ENCODE data around the gene DAGLB. TPM values are rescaled to one million over a fixed set of nuclear protein-coding genes. Genes with fewer than 3 reads are reported as not detected.
"Not testable (repeated sequence)": the region's sequence is repeated elsewhere in the genome, so short reads cannot be mapped to it uniquely, and the experiment has no call there.

Gene DAGLB
- total RNA-seq, 1 donor from 2014 or later: 28.8 TPM

- DNase-seq (ENCODE audit: low spot score): not testable (repeated sequence)
These were observed 49.8 kb downstream of the DAGLB start for GRCh38 chr7:6397759-6398495.

- peak; percentile 29 for DNase-seq (ENCODE audit: low spot score)
These were observed 51.7 kb downstream of the DAGLB start for GRCh38 chr7:6395898-6396595.

- no peak for DNase-seq (ENCODE audit: low spot score)
These were observed 53.6 kb downstream of the DAGLB start for GRCh38 chr7:6394114-6394513.

GRCh38 chr7:6393667-6394056, 54.1 kb downstream of the DAGLB start:
- DNase-seq (ENCODE audit: low spot score): no peak

- peak; percentile 92 for DNase-seq (ENCODE audit: low spot score)
These were observed 54.8 kb downstream of the DAGLB start for GRCh38 chr7:6392712-6393666.

GRCh38 chr7:6389728-6390127, 58.0 kb downstream of the DAGLB start:
- DNase-seq (ENCODE audit: low spot score): no peak

GRCh38 chr7:6387734-6388294, 59.9 kb downstream of the DAGLB start:
- DNase-seq (ENCODE audit: low spot score): peak; percentile 23

- DNase-seq (ENCODE audit: low spot score): no peak
These were observed 61.0 kb downstream of the DAGLB start for GRCh38 chr7:6386779-6387178.

GRCh38 chr7:6385909-6386560, 61.7 kb downstream of the DAGLB start:
- DNase-seq (ENCODE audit: low spot score): no peak

- no peak for DNase-seq (ENCODE audit: low spot score)
These were observed 62.5 kb downstream of the DAGLB start for GRCh38 chr7:6385110-6385781.

GRCh38 chr7:6384327-6384726, 63.4 kb downstream of the DAGLB start:
- DNase-seq (ENCODE audit: low spot score): no peak

GRCh38 chr7:6382817-6383216, 64.9 kb downstream of the DAGLB start:
- no peak for DNase-seq (ENCODE audit: low spot score)

- DNase-seq (ENCODE audit: low spot score): not testable (repeated sequence)
These were observed 65.9 kb downstream of the DAGLB start for GRCh38 chr7:6381846-6382245.

- no peak for DNase-seq (ENCODE audit: low spot score)
These were observed 67.3 kb downstream of the DAGLB start for GRCh38 chr7:6380310-6381095.

- DNase-seq (ENCODE audit: low spot score): no peak
These were observed 67.9 kb downstream of the DAGLB start for GRCh38 chr7:6379886-6380285.

- DNase-seq (ENCODE audit: low spot score): not testable (repeated sequence)
These were observed 69.2 kb downstream of the DAGLB start for GRCh38 chr7:6378556-6378955.

GRCh38 chr7:6376820-6377219, 70.9 kb downstream of the DAGLB start:
- DNase-seq (ENCODE audit: low spot score): peak; percentile 44

GRCh38 chr7:6375348-6376101, 72.2 kb downstream of the DAGLB start:
- no peak for DNase-seq (ENCODE audit: low spot score)

- no peak for DNase-seq (ENCODE audit: low spot score)
These were observed 80.0 kb downstream of the DAGLB start for GRCh38 chr7:6367701-6368211.
